ENCODE measurements around the gene GUCY1A2. TPM values are rescaled to one million over a fixed set of nuclear protein-coding genes. Genes with fewer than 3 reads are reported as not detected.

GUCY1A2 gene
- total RNA-seq, 4 donors from 2014 or later = 0.37 to 2.0 (median 0.67) TPM

DNA sequence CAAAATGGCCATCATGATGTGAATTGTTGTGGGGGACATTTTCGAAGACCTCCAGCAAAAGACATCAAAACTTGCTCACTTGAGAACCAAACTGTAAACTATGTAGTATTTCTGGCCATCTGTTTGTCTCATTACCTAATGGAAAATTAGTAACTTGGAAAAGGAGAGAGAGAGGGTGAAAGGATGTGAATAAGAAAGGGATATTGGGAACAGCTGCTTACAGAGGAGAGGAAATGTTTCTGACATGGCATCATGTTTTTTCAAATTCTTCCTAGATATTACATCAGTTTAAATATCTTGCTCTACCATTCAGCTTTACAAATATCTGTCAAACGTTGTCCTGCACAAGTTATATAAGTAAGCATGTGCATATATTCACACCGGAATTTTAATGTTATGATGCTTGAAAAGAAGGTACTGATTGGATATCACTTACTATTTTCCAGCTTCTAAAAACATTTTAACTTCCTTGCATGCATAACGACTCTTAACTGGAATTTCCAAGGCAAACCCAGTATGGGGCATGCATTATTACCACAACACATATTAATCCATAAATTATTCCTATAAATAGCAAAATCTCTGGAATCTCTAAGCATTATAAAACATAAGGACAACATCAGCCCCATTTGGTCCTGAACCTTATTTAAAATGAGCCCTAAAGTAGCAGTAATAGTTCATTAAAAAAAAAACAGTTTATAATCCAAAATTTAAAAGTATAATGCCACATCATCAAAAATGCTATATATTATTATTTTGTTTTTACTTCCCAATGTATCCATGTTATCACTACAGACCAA, 20.0 kb downstream of the GUCY1A2 start:
- H3K36me3 ChIP-seq = no peaks in the 10 kb centered on the region
- TF ChIP-seq EP300 (IDR thresholded peaks at IDR 0.05; ENCODE audit: low read depth) = no peak
- no peak for TF ChIP-seq POLR2AphosphoS5 (IDR thresholded peaks at IDR 0.05)
- TF ChIP-seq, protein P1, sequence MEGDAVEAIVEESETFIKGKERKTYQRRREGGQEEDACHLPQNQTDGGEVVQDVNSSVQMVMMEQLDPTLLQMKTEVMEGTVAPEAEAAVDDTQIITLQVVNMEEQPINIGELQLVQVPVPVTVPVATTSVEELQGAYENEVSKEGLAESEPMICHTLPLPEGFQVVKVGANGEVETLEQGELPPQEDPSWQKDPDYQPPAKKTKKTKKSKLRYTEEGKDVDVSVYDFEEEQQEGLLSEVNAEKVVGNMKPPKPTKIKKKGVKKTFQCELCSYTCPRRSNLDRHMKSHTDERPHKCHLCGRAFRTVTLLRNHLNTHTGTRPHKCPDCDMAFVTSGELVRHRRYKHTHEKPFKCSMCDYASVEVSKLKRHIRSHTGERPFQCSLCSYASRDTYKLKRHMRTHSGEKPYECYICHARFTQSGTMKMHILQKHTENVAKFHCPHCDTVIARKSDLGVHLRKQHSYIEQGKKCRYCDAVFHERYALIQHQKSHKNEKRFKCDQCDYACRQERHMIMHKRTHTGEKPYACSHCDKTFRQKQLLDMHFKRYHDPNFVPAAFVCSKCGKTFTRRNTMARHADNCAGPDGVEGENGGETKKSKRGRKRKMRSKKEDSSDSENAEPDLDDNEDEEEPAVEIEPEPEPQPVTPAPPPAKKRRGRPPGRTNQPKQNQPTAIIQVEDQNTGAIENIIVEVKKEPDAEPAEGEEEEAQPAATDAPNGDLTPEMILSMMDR (IDR thresholded peaks at IDR 0.05) = no peak
- TF ChIP-seq POLR2A (IDR thresholded peaks at IDR 0.05) = no peak
- in situ Hi-C loops (cut with MboI; ENCODE audit: low pct_ligation_motif_present in 1 of 4, low pct_unique_long_range_greater_than_20kb in 1 of 4, low sequenced_read_pairs in 3 of 4) = no loop called here
- H3K4me3 ChIP-seq = no peak overlapping the region
- H3K4me1 ChIP-seq = no peaks in the 10 kb centered on the region
- no peak overlapping the region for H3K27ac ChIP-seq
- DNase-seq = no peak
- H3K9me3 ChIP-seq = no peaks in the 10 kb centered on the region
- no peaks in the 10 kb centered on the region for H3K27me3 ChIP-seq
- intact Hi-C loops (cut with DNase I; ENCODE audit: low total_unique reads) = no loop called here
- 57 to 68% methylated on average over 4 of the region's 4 CpGs for WGBS, 2 donors (ENCODE audit: low coverage in 1 of 2)

DNA sequence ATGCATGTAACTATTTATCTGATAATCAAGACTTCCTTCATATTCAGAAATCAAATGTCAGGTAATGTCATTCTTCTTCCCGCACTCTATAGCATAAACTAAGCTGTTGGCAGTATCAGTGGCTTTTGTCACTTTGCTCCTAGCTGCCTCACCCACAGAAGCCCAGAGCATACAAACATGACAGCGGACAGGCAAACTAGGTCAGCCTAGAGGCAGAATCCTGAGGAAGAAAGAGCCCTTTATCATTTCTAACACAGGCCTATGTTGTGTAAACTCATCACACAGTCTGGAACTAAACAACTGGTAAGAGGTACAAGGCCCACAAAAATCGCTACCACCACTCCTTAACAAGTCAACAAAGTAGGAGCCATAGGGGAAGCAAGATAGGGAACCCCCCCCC, 21.0 kb downstream of the GUCY1A2 start:
- WGBS, 2 donors (ENCODE audit: low coverage in 1 of 2) = 72 to 100% methylated on average over 1 to 3 of the region's 3 CpGs
- in situ Hi-C loops (cut with MboI; ENCODE audit: low pct_ligation_motif_present in 1 of 4, low pct_unique_long_range_greater_than_20kb in 1 of 4, low sequenced_read_pairs in 3 of 4) (no loop called here), intact Hi-C loops (cut with DNase I; ENCODE audit: low total_unique reads) (no loop called here)
- Histone ChIP-seq H3K27me3 (no peaks in the 10 kb centered on the region), H3K4me3 (no peak overlapping the region), H3K27ac (no peak overlapping the region), H3K36me3 (no peaks in the 10 kb centered on the region), H3K9me3 (no peaks in the 10 kb centered on the region), H3K4me1 (no peaks in the 10 kb centered on the region)
- TF ChIP-seq POLR2AphosphoS5 (IDR thresholded peaks at IDR 0.05) (no peak), POLR2A (IDR thresholded peaks at IDR 0.05) (no peak), EP300 (IDR thresholded peaks at IDR 0.05; ENCODE audit: low read depth) (no peak)
- TF ChIP-seq, protein P1 (IDR thresholded peaks at IDR 0.05) = no peak
- no peak for DNase-seq

DNA sequence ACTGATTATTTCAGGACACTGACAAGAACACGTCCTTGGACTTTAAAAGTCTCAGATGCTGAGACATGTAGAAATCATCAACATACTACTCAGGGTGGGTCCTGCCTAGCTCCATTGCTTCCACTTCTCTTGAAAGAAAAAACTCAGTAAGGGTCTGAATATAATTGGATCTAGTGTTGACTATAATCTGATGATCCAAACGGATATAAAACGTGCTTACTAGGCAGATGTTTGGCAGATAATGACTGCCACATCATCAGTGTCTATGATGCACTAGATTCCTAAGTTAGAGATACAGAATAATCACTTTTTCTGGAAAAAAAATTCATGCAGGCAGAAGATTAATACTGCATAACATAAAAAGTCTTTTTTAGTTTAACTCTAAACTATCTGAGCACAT, 21.6 kb downstream of the GUCY1A2 start:
- WGBS, 2 donors (ENCODE audit: low coverage in 1 of 2) = 72 to 75% methylated on average over 3 of the region's 3 CpGs
- H3K27ac ChIP-seq = no peak overlapping the region
- no peaks in the 10 kb centered on the region for H3K9me3 ChIP-seq
- no peak for TF ChIP-seq EP300 (IDR thresholded peaks at IDR 0.05; ENCODE audit: low read depth)
- no peak for TF ChIP-seq POLR2AphosphoS5 (IDR thresholded peaks at IDR 0.05)
- TF ChIP-seq, protein P1 (IDR thresholded peaks at IDR 0.05) = no peak
- TF ChIP-seq POLR2A (IDR thresholded peaks at IDR 0.05) = no peak
- H3K27me3 ChIP-seq = no peaks in the 10 kb centered on the region
- H3K36me3 ChIP-seq = no peaks in the 10 kb centered on the region
- intact Hi-C loops (cut with DNase I; ENCODE audit: low total_unique reads) (no loop called here), in situ Hi-C loops (cut with MboI; ENCODE audit: low pct_ligation_motif_present in 1 of 4, low pct_unique_long_range_greater_than_20kb in 1 of 4, low sequenced_read_pairs in 3 of 4) (no loop called here)
- DNase-seq = no peak
- H3K4me3 ChIP-seq = no peak overlapping the region
- H3K4me1 ChIP-seq = no peaks in the 10 kb centered on the region

DNA sequence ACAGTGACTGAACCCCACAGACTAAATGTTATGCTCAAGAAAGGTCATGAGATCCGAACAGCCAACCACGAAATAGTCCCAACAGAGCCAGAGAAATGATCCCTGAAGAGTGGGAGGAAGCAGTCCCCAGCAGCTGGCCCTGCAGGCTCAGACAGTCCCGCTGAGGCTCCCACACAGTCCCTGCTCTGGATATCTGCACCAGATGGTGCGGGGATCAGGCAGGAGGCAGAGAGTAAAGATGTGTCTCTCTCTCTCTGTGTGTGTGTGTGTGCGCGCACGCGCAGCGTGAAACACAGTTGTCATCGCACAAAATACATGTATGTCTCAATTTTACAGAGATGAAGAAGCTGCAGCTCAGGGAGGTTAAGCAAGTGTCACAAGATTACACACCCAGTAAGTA, 27.9 kb downstream of the GUCY1A2 start:
- no peaks in the 10 kb centered on the region for H3K36me3 ChIP-seq
- intact Hi-C loops (cut with DNase I; ENCODE audit: low total_unique reads) = no loop called here
- no peak overlapping the region for H3K27ac ChIP-seq
- WGBS, 2 donors (ENCODE audit: low coverage in 1 of 2) = 80 to 91% methylated on average over 2 to 10 of the region's 10 CpGs
- no peaks in the 10 kb centered on the region for H3K9me3 ChIP-seq
- no peak for TF ChIP-seq EP300 (IDR thresholded peaks at IDR 0.05; ENCODE audit: low read depth)
- no peaks in the 10 kb centered on the region for H3K27me3 ChIP-seq
- no peak for DNase-seq
- no peak overlapping the region for H3K4me3 ChIP-seq
- in situ Hi-C loops (cut with MboI; ENCODE audit: low pct_ligation_motif_present in 1 of 4, low pct_unique_long_range_greater_than_20kb in 1 of 4, low sequenced_read_pairs in 3 of 4) = no loop called here
- no peaks in the 10 kb centered on the region for H3K4me1 ChIP-seq

DNA sequence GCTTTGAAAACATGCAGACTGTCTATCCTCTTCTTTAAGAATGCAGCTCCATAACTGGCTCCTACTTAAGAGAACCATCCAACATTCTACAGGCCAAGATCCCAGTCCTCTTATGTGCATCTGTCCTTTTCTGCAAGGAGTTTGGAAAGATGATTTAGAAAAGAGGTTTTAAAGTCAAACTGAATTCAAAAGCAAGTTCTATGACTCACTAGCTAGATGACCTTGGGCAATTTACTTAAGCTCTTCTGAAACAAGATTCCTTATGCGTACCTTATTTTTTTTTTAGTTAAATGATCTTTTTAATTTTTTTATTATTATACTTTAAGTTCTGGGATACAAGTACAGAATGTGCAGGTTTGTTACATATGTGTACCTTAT, 29.2 kb downstream of the GUCY1A2 start:
- Histone ChIP-seq H3K27me3 (no peaks in the 10 kb centered on the region), H3K9me3 (no peaks in the 10 kb centered on the region), H3K36me3 (no peaks in the 10 kb centered on the region), H3K27ac (no peak overlapping the region), H3K4me1 (no peaks in the 10 kb centered on the region), H3K4me3 (no peak overlapping the region)
- TF ChIP-seq, protein P1 (IDR thresholded peaks at IDR 0.05) = no peak
- TF ChIP-seq EP300 (IDR thresholded peaks at IDR 0.05; ENCODE audit: low read depth) (no peak), POLR2A (IDR thresholded peaks at IDR 0.05) (no peak), POLR2AphosphoS5 (IDR thresholded peaks at IDR 0.05) (no peak)
- in situ Hi-C loops (cut with MboI; ENCODE audit: low pct_ligation_motif_present in 1 of 4, low pct_unique_long_range_greater_than_20kb in 1 of 4, low sequenced_read_pairs in 3 of 4) = no loop called here
- no peak for DNase-seq
- intact Hi-C loops (cut with DNase I; ENCODE audit: low total_unique reads) = no loop called here
- WGBS, 2 donors (ENCODE audit: low coverage in 1 of 2) = 80 to 100% methylated on average over 1 of the region's 1 CpG

All from transverse colon (tissue), 4 donors.